Ureter (tissue), 1 donor: ENCODE measurements around the gene PRKRIP1. TPM values are rescaled to one million over a fixed set of nuclear protein-coding genes. Genes with fewer than 3 reads are reported as not detected.
"Not testable (repeated sequence)": the region's sequence is repeated elsewhere in the genome, so short reads cannot be mapped to it uniquely, and the experiment has no call there.

Experiments used
- DNase-seq: peaks from one replicate; pipeline ENCODE4 v3.0.0-alpha.2; 2020; ENCODE audit warnings: low spot score
- total RNA-seq: library from RNA; stranded (reverse); gene quantifications from one replicate; pipeline ENCODE4 v1.2.4, GENCODE V29; 2023
- donor health status: DM: yes; HTN: yes; CAD: no.

Gene PRKRIP1
- total RNA-seq, 1 donor from 2014 or later, result 22.8 TPM

GRCh38 chr7:102404005-102404861 lies 8.1 kb downstream of the PRKRIP1 start:
- DNase-seq, result no peak

DNA sequence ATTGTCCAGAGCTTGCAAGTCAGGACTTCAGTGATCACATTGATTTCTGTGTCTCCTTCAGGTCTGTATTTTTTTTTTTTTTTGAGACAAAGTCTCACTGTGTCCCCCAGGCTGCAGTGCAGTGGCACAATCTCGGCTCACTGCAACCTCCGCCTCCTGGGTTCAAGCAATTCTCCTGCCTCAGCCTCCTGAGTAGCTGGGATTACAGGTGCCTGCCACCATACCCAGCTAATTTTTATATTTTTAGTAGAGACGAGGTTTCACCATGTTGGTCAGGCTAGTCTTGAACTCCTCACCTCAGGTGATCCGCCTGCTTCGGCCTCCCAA lies 8.7 kb downstream of the PRKRIP1 start:
- DNase-seq, result not testable (repeated sequence)

GRCh38 chr7:102407910-102408309 lies 11.7 kb downstream of the PRKRIP1 start:
- no peak for DNase-seq

DNA sequence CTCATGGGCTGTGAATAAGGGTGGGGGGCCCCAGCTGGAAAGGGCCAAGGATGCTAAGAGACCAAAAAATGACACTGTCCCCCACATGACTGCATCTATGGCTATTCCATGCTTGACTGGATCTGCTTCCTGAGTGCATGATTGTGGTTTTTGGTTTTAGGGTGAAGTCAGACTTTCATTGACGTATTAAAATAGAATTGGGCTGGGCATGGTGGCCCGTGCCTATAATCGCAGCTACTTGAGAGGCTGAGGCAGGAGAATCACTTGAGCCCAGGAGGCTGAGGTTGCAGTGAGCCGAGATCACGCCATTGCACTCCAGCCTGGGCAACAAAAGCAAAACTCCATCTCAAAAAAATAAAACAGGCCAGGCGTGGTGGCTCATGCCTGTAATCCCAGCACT lies 12.4 kb downstream of the PRKRIP1 start:
- DNase-seq, result not testable (repeated sequence)

DNA sequence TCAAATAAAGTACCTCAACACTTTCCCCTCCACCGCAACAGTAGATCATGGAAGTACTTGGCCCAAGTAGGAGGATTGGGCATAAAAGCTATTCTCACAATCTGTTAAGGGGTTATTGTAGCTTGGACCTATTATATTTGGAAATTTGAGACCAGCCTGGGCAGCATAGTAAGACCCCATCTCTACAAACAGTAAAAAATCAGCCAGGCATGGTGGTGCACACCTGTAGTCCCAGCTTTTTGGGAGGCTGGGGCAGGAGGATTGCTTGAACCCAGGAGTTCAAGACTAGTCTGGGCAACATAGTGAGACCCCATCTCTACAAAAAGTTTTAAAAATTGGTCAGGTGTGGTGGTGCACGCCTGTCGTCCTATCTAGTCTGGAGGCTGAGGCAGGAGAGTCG lies 13.2 kb downstream of the PRKRIP1 start:
- no peak for DNase-seq

DNA sequence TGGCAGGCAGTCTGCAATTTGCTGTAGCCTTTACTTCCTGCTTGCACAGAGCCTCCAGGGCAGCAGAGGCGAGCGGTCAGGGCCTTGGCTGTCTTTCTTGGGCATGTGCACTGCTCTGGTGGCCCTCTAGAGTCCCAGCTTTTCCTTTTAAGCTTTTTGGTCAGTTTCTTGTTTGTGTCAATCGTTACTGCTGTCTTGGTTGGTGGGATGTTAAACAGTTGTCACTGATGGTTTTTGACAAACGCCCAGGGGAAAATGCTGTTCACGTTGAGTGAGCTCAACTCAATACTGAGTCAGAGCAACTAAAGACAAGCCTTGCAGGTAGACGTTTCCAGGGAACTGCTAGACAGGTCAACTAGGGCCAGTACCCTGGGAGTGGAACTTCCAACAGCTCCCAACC lies 14.0 kb downstream of the PRKRIP1 start:
- DNase-seq, result no peak

DNA sequence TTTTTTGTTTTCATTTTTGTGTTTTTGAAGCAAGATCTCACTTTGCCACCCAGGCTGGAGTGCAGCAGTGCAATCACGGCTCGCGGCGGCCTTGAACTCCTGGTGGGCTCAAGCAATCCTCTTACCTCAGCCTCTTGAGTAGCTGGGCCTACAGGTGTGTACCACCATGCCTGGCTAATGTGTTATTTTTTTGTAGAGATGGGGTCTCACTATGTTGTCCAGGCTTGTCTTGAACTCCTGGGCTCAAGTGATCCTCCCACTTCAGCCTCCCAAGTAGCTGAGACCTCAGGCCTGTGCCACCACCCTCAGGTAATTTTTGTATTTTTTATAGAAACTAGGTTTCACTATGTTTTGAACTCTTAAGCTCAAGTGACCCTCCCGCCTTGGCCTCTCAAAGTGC lies 14.8 kb downstream of the PRKRIP1 start:
- DNase-seq, result no peak

DNA sequence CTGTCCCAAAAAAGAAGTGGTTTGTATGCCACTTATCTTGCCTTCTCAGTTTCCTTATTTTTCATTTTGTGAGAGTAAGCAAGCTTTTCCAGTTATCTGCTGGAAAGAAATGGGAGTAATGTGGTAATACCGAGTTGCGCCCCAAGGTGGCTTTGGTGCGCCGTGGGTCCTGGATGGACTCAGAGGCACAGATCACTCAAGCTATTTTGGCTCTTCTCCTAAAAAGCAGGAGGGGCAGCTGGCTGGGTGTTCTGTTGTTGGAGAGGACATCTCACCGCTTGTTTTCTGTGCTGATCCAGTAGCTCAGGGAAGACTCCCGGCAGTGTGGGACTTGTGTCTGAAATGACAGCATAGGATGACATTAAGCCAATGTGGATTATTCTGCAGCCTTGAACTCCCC lies 16.4 kb downstream of the PRKRIP1 start:
- no peak for DNase-seq

DNA sequence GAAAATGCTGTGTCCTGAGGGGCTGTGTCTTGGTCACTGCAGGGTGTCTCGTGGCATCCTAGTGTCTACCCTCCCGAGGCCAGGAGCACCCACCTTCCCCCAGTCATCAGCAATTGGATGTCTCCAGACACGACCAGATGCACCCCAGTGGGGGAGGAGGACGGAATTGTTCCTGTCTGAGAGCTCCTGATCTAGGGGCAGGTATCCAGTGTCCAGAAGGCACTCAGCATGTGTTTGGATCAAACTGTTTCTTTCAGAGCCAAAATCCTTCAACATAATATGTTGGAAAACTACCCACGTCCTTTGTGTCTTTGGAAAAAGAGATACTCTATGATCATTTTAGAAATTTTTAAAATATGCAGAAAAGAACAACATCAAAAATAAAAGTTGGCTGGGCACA lies 16.9 kb downstream of the PRKRIP1 start:
- DNase-seq, result no peak

GRCh38 chr7:102413611-102414010 lies 17.4 kb downstream of the PRKRIP1 start:
- no peak for DNase-seq

GRCh38 chr7:102415685-102416225 lies 19.6 kb downstream of the PRKRIP1 start:
- DNase-seq, result no peak

- DNase-seq, result no peak
Measured at GRCh38 chr7:102416406-102416805, 20.2 kb downstream of the PRKRIP1 start.

GRCh38 chr7:102417105-102417504 lies 20.9 kb downstream of the PRKRIP1 start:
- DNase-seq, result no peak

DNA sequence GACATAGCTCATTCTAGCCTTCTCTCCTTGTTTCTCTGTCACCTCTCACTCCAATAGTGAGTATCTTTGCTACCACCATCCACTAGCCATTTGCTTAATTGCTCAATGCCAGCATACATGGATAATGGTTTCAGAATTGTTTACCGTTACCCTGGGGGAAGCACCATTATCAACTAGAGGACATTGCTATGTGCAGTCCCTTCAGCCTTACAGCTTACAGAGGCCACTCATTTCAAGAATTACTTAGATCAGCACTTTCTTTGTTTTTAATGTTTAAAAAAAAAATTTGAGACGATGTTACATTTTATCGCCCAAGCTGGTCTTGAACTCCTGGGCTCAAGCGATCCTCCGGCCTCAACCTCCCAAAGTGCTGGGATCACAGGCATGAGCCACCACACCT lies 22.4 kb downstream of the PRKRIP1 start:
- no peak for DNase-seq

DNA sequence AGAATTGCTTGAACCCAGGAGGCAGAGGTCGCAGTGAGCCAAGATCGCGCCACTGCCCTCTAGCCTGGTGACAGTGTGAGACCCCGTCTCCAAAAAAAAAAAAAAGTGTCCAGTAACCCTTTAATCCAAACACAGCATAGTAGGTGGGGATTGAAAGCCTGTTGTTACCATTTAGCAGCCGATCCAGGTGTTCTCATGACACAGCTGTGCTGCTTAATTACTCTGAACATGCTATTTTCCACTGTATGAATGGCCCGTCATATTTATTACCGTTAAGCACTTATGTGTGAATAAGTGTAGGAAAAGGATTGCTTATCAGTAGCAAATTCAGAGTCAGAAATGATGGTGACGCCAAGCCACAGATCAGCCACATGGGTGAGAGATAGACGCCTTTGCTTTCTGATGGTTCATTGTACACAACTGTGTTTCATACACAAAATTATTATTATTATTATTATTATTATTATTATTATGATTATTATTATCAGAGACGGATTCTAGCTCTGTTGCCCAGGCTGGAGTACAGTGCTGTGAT lies 25.6 kb downstream of the PRKRIP1 start:
- no peak for DNase-seq

- no peak for DNase-seq
Measured at GRCh38 chr7:102424129-102424551, 28.0 kb downstream of the PRKRIP1 start.

DNA sequence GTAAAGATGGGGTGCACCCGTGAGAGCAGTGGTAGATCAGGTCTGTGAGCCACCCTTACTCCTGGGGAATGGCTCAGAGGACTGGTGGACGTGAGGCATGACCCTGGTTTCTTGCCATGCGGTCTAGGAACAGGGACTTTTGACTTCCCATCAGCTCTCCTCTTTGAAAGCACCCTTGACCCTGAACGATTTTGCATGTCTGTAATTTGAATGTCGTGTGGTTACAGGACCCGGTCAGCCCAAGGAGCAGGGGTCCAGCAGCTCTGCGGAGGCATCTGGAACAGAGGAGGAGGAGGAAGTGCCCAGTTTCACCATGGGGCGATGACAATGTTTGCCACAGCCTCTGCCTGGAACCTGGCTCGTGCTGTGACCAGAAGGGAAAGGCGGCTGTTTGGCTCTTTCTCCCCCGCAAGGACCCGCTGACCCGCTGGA lies 28.6 kb downstream of the PRKRIP1 start:
- no peak for DNase-seq

GRCh38 chr7:102425639-102426267 lies 29.6 kb downstream of the PRKRIP1 start:
- DNase-seq, result peak; percentile 61

DNA sequence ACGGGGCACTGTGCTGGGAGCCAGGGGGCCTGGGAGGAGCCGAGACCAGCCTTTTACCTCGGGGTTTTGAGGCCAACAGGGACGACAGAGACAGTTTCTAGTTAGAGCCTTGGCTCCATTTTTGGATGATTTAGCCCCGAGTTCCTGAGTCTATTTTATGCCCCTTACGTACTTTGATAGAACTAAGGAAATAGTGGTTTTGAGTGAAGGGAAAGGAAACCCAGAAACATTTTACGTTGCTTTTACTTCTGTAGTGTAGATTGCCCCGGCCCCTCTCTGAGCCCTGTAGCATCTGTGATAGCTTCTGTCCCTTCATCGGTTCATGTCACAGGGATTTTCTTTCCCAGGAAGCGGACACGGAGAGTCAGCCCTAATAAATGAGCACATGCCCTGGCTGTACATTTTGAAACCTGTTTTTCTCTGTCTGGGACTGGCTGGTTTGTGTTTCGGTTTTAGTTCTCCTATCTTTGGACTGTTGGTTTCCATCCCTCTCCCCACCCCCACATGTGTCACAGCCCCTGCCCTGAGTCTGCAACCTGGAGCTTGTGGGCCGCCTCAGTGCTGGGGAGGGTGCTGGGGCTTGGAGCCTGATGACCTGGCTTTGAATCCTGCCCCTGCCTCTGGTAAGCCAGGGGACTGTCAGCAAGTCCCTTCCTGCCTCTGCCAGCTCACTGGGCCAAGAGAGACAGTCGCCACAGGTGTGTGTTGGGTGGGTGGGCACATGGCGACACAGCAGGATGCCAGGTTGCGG lies 30.3 kb downstream of the PRKRIP1 start:
- no peak for DNase-seq

DNA sequence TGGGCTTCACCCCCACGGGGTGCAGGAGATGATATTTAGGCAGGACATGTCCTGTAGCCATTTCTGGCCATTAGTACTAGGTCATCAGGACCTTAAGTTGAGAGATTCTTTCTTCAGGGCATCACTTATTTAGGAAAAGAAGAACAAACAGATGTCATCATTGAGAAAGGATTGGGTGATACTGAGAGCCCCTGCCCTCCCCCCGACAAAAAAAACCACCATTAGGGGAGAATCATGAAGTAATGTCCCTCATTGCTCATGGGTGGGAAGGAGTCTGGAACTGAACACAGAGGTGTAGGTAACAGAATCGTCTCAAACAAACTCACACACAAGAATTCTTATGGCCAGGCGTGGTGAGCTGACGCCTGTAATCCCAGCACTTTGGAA lies 30.8 kb downstream of the PRKRIP1 start:
- no peak for DNase-seq

- DNase-seq, result no peak
Measured at GRCh38 chr7:102429141-102429899, 33.2 kb downstream of the PRKRIP1 start.
